Activated CD4-positive, alpha-beta T cell treated with anti-CD3 and anti-CD28 coated beads, Interleukin-2, amount 10 ng/mL, durations not matched to agents 7 days and 5 days (primary cell): ENCODE data around the gene ADARB1. TPM values are rescaled to one million over a fixed set of nuclear protein-coding genes. Genes with fewer than 3 reads are reported as not detected.

Source experiments
- CTCF ChIA-PET: fragments of 350-600 bp; sonication (Branson Sonifier 250); formaldehyde crosslinking; loops from one replicate; lab custom pipeline; 2021; ENCODE audit warnings: antibody characterized with exemption; lab: Charles Lee
- POLR2A ChIA-PET: fragments of 350-600 bp; sonication (Branson Sonifier 250); formaldehyde crosslinking; loops from one replicate; lab custom pipeline; 2021; ENCODE audit warnings: antibody characterized with exemption; lab: Charles Lee
- DNase-seq: peaks from one replicate; pipeline ENCODE4 v3.0.0-alpha.2; 2020
- H3K27ac Mint-ChIP-seq: one replicate; pipeline ENCODE4 v1.8.0; 2021; ENCODE audit warnings: mild to moderate bottlenecking, moderate library complexity, mixed read lengths
- H3K27me3 Mint-ChIP-seq: one replicate; pipeline ENCODE4 v1.8.0; 2021; ENCODE audit warnings: mixed read lengths
- H3K36me3 Mint-ChIP-seq: one replicate; pipeline ENCODE4 v1.8.0; 2021; ENCODE audit warnings: low read depth, mixed read lengths
- H3K4me1 Mint-ChIP-seq: one replicate; pipeline ENCODE4 v1.8.0; 2021; ENCODE audit warnings: mixed read lengths
- H3K4me3 Mint-ChIP-seq: one replicate; pipeline ENCODE4 v1.8.0; 2021; ENCODE audit warnings: mild to moderate bottlenecking, moderate library complexity, mixed read lengths
- H3K9me3 Mint-ChIP-seq: one replicate; pipeline ENCODE4 v1.8.0; 2021; ENCODE audit warnings: mixed read lengths
- total RNA-seq, 2 experiments: library from RNA; stranded (reverse); gene quantifications; one replicate each; pipeline ENCODE4 v1.2.3, GENCODE V29; 2021

The ADARB1 gene
- total RNA-seq, 2 experiments from 2014 or later = 43.3 to 45.4 TPM

DNA sequence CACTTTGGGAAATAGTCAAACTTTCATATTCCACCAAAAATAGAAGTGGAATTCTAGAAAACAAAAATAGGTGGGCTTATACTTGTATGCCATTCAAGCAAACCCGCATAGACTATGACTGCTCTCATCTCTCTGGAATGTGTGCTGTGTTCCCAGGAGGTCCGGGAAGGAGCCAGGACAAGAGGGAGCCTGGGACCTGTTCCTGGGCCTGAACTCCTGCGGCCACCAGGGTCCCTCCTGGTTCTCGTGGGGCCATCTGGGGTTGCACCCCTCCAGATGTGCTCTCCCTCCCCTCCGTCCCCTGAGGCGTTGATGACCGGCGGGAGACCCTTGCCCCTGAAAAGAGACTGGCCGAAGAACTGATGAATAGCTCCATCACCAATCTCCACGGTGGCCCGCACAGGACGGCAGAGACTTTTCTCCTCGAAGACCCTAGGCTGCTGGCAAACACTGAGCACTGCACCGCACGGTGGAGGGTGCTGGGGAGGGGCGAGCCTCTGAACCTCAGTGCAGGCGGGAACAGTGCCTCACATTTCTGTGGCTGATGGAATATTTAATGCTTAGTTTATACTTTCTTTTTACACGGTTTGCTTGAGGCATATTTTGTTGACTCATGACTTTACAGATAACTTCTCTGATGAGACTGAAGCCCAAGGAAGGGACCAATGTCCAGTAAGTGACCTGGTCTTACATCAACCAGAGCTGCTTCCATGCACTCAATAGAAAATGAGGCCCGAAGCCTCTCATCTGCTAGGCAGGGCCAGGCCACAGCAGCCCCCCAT, 9.6 kb upstream of the ADARB1 start:
- Mint-ChIP-seq H3K9me3 (no peaks in the 10 kb centered on the region), H3K36me3 (no peaks in the 10 kb centered on the region), H3K4me3 (no peak overlapping the region), H3K4me1 (no peaks in the 10 kb centered on the region), H3K27me3 (peaks cover 10% of the 10 kb centered on the region), H3K27ac (no peak overlapping the region)
- ChIA-PET POLR2A (no interaction called here), CTCF (no interaction called here)
- no peak for DNase-seq

DNA sequence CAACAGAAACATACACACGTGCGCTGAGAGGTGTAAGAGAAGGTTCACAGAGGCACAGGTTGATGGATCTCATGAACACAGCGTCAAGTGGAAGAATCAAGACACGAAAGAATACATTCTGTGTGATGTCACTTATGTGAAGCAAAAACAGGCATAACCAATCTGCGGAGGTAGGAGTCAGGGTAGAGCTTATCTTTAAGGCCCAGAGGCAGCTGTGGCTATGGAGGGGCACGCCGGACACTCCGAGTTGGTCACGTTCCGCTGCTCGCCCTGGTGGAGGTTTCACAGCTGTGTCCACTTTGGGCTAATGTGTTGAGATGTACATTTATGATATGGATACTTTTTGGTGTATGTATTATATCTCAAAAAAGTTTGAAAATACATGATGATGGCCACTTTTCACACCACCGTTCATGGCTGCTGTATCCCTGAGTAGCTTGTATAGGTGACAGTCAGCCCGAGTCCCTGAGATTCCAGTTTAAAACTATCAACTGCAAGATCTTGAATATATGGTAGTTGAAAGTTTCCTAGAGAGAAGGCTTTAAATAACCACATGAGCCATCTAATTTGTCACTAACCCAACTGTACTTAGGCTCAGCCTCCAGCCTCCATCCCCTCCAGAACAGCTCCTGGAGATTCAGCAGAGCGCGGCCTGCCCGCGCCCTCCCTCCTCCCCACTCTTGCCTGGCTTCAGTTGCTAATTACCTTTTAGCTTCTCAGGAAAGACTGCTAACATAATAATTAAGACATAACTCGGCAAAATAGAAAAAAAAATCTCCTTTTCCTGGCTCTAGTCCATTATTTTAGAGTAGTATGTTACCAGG, 6.7 kb upstream of the ADARB1 start:
- Mint-ChIP-seq H3K27me3 (peaks cover 6% of the 10 kb centered on the region), H3K36me3 (no peaks in the 10 kb centered on the region), H3K9me3 (no peaks in the 10 kb centered on the region), H3K27ac (no peak overlapping the region), H3K4me1 (no peaks in the 10 kb centered on the region), H3K4me3 (no peak overlapping the region)
- CTCF ChIA-PET = interaction anchor here (0.6 kb wide), 1 partner anchor 1225 kb away, joined by 4 read pairs; no protein-coding TSS in a partner anchor
- no peak for DNase-seq
- POLR2A ChIA-PET = no interaction called here

DNA sequence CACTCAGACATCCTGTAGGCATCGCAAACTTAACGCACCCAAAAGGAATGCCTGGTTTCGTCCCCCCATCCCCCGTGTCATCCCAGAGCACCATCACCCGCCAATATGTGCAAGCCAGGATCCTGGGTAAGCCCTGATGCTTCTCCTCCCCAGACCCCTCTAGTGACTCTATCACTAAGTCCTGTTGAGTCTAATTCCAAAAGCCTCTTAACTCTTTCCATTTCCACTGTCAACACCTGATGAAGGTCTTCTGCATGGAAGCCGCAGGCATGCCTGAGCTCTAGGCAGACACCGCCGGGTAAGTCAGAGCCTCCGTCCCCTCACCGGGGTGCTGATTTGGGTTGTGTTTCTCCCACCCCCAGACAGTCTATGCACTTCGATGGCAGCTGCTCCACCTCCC, 5.3 kb upstream of the ADARB1 start:
- Mint-ChIP-seq H3K4me3 (no peak overlapping the region), H3K9me3 (no peaks in the 10 kb centered on the region), H3K4me1 (peaks cover 6% of the 10 kb centered on the region), H3K27me3 (peaks cover 6% of the 10 kb centered on the region), H3K36me3 (no peaks in the 10 kb centered on the region), H3K27ac (no peak overlapping the region)
- no peak for DNase-seq
- ChIA-PET POLR2A (no interaction called here), CTCF (no interaction called here)

DNA sequence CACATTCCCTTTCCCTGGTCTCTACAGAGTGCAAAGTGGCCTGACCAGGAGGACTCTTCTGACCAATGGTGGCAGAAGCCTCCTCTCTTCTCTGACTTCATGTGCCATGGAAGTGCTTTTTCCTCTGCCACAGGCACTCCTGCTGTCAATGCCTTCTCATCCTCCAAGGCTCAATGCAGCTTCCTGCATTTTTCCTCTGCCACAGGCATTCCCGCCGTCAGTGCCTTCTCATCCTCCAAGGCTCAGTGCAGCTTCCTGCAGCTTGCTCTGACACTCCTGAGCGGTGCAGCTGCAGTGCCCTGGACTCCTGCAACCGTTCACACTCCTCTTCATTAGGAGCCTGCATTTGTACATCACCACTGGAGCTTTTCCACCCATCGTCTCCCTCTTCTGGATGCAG, 4.7 kb upstream of the ADARB1 start:
- Mint-ChIP-seq H3K4me1 (peaks cover 6% of the 10 kb centered on the region), H3K27me3 (peaks cover 6% of the 10 kb centered on the region), H3K36me3 (no peaks in the 10 kb centered on the region), H3K27ac (no peak overlapping the region), H3K9me3 (no peaks in the 10 kb centered on the region), H3K4me3 (no peak overlapping the region)
- ChIA-PET CTCF (no interaction called here), POLR2A (no interaction called here)
- no peak for DNase-seq

DNA sequence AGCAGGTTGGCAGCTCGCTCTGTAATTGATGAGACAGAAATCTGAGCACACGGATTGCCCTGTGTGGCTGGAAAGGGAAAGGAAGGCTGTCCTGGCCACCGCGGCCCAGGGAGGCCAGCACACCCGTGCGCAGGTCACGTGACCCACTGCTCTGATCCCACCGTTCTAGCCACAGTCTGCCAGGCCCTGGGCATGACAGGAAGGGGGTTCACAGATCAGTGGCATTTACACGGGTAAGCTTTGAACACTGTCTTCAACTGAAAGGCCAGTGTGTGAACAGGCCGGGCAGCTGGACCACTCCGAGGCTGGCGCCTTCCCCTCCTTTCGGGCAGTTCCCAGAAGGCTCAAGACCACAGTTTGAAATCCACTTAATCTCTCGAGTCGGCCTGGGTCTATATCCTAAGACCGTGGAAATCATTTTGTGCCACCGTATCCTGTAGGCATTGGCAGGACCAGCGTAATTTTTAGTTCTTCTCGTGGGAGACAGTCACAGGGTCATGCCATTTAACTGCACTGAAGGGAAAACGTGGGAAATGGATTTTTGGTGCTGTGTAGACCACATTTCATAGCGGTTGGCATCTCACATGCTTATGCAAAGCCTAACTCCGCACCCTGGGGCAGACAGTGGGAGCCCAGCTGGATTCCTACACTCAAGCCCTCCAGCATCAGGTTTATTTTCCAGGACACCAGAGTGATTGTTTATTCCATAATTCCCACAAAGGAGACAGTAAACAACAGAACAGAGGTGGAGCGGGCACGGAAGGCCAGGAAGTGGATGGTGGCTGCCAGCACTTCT, 3.1 kb upstream of the ADARB1 start:
- Mint-ChIP-seq H3K4me3 (no peak overlapping the region), H3K27ac (no peak overlapping the region), H3K4me1 (peaks cover 15% of the 10 kb centered on the region), H3K9me3 (no peaks in the 10 kb centered on the region), H3K36me3 (no peaks in the 10 kb centered on the region), H3K27me3 (peaks cover 2% of the 10 kb centered on the region)
- POLR2A ChIA-PET = no interaction called here
- CTCF ChIA-PET = no interaction called here
- no peak for DNase-seq

DNA sequence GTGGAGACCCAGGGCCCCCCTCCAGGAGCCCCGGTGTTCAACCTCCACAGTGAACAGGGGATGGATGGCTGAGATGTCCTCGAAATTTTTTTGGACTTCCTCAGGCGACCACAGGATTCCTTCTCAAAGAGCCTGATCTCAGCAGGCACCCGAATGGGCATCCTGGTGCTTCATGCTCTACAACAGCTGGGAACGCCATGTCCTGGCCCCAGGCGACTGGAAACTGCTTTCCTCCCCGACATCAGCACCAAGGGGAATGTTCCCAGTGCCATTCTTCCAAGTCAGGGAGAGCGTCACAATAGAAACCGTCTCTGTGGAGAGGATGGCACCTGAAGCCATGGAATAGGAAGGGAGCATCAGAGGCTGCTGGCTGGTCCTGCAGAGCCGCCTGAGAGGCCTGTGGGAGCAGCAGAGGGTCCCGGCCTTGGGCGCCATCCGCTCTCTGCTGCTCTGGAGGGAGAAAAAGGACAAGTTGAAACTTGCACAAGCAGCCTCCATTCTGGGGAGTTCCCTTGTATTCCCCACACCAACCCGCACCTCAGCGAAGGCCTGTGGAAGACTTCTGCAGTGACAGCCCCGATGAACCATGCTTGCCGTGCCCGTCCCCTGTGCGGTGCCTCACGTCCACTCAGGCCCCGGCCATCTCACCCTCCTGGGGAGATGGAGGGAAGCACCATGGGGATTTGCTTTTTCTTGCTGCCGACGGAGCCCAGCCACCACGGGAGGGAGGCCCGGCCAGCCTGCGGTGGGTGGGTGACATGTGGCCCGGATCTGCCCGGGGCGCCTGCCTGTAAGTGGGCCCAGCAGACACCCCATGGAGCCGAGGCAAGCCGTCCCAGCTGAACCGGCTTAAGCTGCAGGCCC, 2.3 kb upstream of the ADARB1 start:
- no peaks in the 10 kb centered on the region for H3K9me3 Mint-ChIP-seq
- peaks cover 2% of the 10 kb centered on the region for H3K27me3 Mint-ChIP-seq
- ChIA-PET CTCF (no interaction called here), POLR2A (no interaction called here)
- DNase-seq = no peak
- no peak overlapping the region for H3K27ac Mint-ChIP-seq
- no peak overlapping the region for H3K4me3 Mint-ChIP-seq
- H3K4me1 Mint-ChIP-seq = peaks cover 23% of the 10 kb centered on the region
- no peaks in the 10 kb centered on the region for H3K36me3 Mint-ChIP-seq

DNA sequence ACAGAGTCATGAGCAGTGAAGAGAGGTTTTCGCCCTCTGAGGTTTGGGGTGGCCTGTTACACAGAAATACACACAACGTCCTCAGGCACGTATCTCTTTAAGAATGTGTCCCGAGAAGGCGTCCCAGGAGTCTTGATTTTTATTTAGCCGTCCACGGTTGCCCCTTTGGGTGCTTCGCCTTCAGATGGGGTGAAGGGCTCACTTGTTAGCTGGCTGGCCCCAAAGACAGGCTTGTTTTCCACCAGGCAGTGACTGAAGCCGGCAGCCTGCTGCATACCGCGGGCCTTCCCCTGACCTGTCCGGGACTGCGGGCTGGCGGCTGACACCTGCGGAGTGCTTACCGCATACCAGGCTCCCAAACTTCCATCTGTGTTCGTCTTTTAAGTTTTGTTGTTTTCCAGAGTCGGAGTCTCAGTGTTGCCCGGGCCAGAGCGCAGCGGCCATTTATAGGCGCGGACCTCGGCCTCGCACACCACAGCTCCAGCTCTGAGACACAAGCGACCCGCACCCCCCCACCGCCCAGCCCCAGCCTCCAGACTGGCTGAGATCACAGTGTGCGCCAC, 1.6 kb upstream of the ADARB1 start:
- no peak for DNase-seq
- no peaks in the 10 kb centered on the region for H3K27me3 Mint-ChIP-seq
- H3K4me1 Mint-ChIP-seq = peaks cover 30% of the 10 kb centered on the region
- CTCF ChIA-PET = interaction anchor here (0.9 kb wide), 1 partner anchor 25 kb away, joined by 3 read pairs; no protein-coding TSS in a partner anchor
- H3K9me3 Mint-ChIP-seq = no peaks in the 10 kb centered on the region
- no peak overlapping the region for H3K27ac Mint-ChIP-seq
- POLR2A ChIA-PET = no interaction called here
- H3K36me3 Mint-ChIP-seq = no peaks in the 10 kb centered on the region
- H3K4me3 Mint-ChIP-seq = peak overlapping the region; percentile 96

DNA sequence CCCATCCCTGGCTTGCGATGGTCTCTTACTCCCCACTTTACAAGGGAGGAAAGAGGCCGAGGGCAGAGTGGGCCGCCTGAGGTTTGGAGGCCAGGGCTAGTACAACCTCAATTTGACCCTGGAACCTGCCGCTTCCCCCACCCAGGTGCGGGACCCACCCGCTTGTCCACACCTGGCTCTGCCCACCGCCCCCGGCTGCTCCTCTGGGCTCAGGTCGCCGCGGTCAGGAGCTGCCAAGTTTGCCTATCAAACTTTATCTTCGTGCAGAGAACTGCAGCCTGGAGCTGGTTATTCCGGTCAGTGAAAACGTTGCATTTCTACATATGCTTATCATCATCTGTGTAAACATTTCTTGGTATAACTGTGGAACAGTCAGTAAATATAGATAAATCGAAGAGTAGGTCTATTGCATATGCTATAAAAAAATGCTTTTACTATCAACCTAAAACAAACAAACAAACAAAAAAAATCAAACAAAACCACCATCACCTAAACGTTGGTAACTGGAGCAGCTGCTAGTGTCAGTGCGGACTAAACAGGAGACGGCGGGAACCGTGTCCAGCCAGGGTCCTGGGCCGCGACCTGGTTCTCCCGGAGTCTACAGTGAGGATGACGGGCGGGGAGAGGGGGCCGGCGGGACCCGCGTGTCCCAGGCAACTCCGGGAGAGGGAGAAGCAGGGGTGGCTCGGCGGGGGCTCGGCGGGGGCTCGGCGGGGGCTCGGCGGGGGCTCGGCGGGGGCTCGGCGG, 906 bp upstream of the ADARB1 start:
- no peak for DNase-seq
- Mint-ChIP-seq H3K27me3 (no peaks in the 10 kb centered on the region), H3K9me3 (no peaks in the 10 kb centered on the region), H3K27ac (peak overlapping the region; percentile 94), H3K36me3 (no peaks in the 10 kb centered on the region), H3K4me1 (peaks cover 36% of the 10 kb centered on the region), H3K4me3 (peak overlapping the region; percentile 96)
- ChIA-PET POLR2A (interaction anchor here (0.6 kb wide), 1 partner anchor 410 kb away, joined by 5 read pairs; no protein-coding TSS in a partner anchor), CTCF (interaction anchor here (0.9 to 1.3 kb wide), 2 partner anchors 26 to 67 kb away, joined by 3 to 4 read pairs; no protein-coding TSS in a partner anchor)

DNA sequence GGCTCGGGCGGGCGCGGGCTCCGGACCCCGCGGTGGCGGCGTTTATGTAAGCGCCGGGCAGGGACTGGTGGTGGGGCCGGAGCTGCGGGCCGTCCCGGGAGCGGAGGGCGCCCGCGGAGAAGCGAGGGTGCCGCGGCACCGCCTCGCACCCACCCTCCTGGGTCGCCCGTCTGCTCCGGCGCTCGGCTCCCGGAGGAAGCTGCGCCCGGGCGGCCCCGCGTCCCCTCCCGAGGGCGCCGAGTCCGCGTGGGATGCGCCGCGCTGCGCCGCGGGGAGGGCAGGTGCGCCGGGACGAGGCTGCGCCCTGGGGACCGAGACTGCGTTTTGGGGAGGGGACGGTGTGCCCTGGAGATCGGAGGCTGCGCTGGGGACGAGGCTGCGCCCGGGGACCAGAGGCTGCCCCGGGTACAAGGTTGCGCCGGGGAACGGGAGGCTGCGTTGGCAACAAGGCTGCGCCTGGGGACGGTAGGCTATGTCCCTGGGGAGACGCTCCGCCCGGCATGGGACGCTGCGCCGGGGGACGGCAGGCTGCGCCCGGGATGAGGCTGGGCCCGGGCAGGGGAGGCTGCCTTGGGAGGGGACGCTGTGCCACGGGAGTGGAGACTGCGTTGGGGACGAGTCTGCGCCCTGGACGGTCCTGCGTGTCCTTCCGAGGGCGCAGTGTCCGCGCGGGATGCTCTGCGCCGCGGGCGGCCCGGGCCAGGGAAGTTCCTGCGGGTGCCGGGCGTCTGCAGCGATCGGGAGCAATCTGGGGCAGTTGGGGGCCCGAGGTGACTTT, 627 bp downstream of the ADARB1 start:
- H3K4me3 Mint-ChIP-seq = peak overlapping the region; percentile 83
- ChIA-PET POLR2A (no interaction called here), CTCF (interaction anchor here (1.3 kb wide), 1 partner anchor 65 kb away, joined by 4 read pairs; no protein-coding TSS in a partner anchor)
- peak; percentile 23 for DNase-seq
- H3K9me3 Mint-ChIP-seq = no peaks in the 10 kb centered on the region
- H3K36me3 Mint-ChIP-seq = peaks cover 4% of the 10 kb centered on the region
- H3K27me3 Mint-ChIP-seq = no peaks in the 10 kb centered on the region
- H3K4me1 Mint-ChIP-seq = peaks cover 51% of the 10 kb centered on the region
- peak overlapping the region; percentile 79 for H3K27ac Mint-ChIP-seq

DNA sequence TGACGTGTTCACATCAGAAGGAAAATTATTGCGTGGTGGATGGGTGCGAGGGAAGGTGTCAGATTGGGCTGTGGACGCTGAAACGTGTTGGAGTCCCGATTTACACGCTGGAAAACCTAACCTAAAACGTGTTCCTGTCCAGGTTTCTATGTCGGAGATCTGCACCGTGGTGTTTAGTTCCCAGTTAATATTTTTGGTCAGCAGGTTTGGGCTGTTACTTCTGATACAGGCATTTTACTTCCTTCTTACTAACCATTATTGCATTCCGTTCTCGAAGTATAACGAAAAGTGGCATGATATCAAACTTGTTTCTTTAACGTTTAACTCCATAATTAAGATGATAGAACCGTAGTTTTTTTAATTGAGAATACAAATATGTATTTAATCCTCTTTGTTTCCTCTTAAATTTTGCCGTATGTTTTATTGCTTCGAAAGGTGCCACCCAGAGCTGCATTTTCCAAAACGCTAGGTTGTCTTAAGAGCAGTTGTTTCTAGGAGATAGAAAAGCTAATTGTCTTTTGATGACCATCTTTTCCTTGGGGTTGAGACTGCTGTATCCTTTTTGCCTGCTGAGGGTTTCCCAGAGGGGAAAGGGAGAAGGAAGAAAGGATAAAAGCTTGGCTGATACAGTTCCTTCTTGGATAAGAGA, 1.3 kb downstream of the ADARB1 start:
- no peak for DNase-seq
- ChIA-PET CTCF (interaction anchor here (0.8 to 2.1 kb wide), 3 partner anchors 26 to 78 kb away, joined by 3 to 7 read pairs (median 5); no protein-coding TSS in a partner anchor), POLR2A (no interaction called here)
- Mint-ChIP-seq H3K4me3 (peak overlapping the region; percentile 83), H3K27me3 (no peaks in the 10 kb centered on the region), H3K27ac (peak overlapping the region; percentile 79), H3K36me3 (peaks cover 7% of the 10 kb centered on the region), H3K4me1 (peaks cover 59% of the 10 kb centered on the region), H3K9me3 (no peaks in the 10 kb centered on the region)
